Activated naive CD4-positive, alpha-beta T cell treated with anti-CD3 and anti-CD28 coated beads, Interleukin-2, amount 50 U/mL, for 24 hours (primary cell): Measurements from ENCODE around the gene PRKG1.

Experiments used
- H3K27ac Mint-ChIP-seq: one replicate; pipeline ENCODE4 v1.8.0; 2021; ENCODE audit warnings: mild to moderate bottlenecking, mixed read lengths
- H3K27me3 Mint-ChIP-seq: one replicate; pipeline ENCODE4 v1.8.0; 2021; ENCODE audit warnings: mixed read lengths
- H3K36me3 Mint-ChIP-seq: one replicate; pipeline ENCODE4 v1.8.0; 2021; ENCODE audit warnings: mixed read lengths
- H3K4me1 Mint-ChIP-seq: one replicate; pipeline ENCODE4 v1.8.0; 2021; ENCODE audit warnings: mixed read lengths
- H3K4me3 Mint-ChIP-seq: one replicate; pipeline ENCODE4 v1.8.0; 2021; ENCODE audit warnings: mild to moderate bottlenecking, mixed read lengths
- H3K9me3 Mint-ChIP-seq: one replicate; pipeline ENCODE4 v1.8.0; 2021; ENCODE audit warnings: mixed read lengths

PRKG1 gene

GRCh38 chr10:51606825-51607462 lies 532.7 kb downstream of the PRKG1 start:
- Mint-ChIP-seq H3K9me3 (no peaks in the 10 kb centered on the region), H3K27ac (no peak overlapping the region), H3K36me3 (no peaks in the 10 kb centered on the region), H3K4me1 (no peaks in the 10 kb centered on the region), H3K4me3 (no peak overlapping the region), H3K27me3 (no peaks in the 10 kb centered on the region)

DNA sequence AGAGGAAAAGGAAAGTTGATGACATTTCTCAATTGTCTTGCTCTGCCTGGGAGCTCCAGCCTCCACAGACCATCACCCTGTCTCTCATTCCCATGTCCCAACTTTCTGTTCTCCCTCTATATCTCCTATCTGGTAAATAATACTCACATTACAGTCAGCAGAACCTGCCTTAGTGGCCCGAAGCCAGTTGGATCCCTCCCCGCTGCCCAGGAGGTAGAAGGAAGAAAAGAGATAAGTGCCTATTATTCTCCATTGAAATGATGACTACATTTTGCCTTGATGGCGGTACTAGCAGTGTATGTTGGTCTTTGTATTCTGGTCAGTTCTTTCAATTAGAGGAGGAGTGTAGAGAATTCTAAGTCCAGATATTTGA lies 533.2 kb downstream of the PRKG1 start:
- Mint-ChIP-seq H3K9me3 (no peaks in the 10 kb centered on the region), H3K4me1 (no peaks in the 10 kb centered on the region), H3K27me3 (no peaks in the 10 kb centered on the region)

DNA sequence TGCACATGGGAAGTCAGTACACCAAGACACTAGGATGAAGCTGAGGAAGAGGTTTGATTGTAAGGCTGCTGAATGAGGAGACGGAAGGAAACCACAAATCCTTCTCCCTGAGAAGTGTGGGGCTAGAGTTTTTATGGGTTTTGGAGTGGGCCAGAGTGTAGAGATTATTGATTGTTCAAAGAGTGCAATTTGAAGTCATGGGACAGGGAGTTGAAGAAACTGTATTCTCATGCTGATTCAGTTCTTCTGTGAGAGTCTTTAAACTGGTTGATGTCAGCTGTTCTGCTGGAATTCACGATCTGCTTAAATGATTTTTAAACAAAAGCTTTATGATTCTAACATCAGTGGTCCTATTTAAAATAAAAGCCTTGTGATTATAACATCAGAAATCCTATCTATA lies 533.9 kb downstream of the PRKG1 start:
- Mint-ChIP-seq H3K36me3 (no peaks in the 10 kb centered on the region), H3K27ac (no peak overlapping the region), H3K4me3 (no peak overlapping the region), H3K4me1 (no peaks in the 10 kb centered on the region), H3K9me3 (no peaks in the 10 kb centered on the region), H3K27me3 (no peaks in the 10 kb centered on the region)

More for the DNA sequence above, 533.2 kb downstream of the PRKG1 start:
- H3K4me3 Mint-ChIP-seq = no peak overlapping the region
- no peaks in the 10 kb centered on the region for H3K36me3 Mint-ChIP-seq
- no peak overlapping the region for H3K27ac Mint-ChIP-seq

- H3K27ac Mint-ChIP-seq = no peak overlapping the region
- no peak overlapping the region for H3K4me3 Mint-ChIP-seq
- no peaks in the 10 kb centered on the region for H3K4me1 Mint-ChIP-seq
- peaks cover 12% of the 10 kb centered on the region for H3K9me3 Mint-ChIP-seq
- no peaks in the 10 kb centered on the region for H3K36me3 Mint-ChIP-seq
- H3K27me3 Mint-ChIP-seq = peaks cover 10% of the 10 kb centered on the region
Observed at GRCh38 chr10:51615764-51616298, 541.5 kb downstream of the PRKG1 start.

DNA sequence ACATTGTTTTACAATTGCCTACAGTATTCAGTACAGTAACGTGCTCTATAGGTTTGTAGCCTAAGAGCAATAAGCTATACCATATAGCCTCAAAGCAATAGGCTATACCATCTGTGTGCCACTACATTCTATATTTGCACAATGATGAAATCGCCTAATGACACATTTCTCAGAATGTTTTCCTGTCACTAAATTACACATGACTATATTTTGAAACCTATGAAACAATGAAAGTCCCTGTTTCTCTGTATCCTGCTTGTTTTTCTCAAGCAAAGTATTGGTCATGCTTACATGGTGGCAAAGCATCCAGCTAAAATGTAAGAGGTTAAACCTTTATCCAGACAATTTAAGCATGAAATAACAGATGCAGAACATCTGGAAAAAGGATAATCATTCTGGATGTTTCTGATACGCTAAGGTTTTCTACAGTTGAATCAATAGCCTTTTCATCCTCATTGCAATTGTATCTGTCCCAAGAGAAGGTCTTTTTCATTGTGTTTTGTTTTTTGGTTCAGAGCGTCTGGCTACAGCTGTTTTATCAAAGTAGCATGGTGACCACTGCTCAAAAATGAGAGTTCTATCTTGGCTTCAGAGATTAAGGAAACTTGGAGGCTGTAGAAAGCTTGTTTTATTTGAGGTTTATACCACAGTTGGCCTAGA lies 543.4 kb downstream of the PRKG1 start:
- peaks cover 10% of the 10 kb centered on the region for H3K27me3 Mint-ChIP-seq
- no peak overlapping the region for H3K4me3 Mint-ChIP-seq
- H3K9me3 Mint-ChIP-seq = peaks cover 12% of the 10 kb centered on the region
- no peaks in the 10 kb centered on the region for H3K36me3 Mint-ChIP-seq
- no peaks in the 10 kb centered on the region for H3K4me1 Mint-ChIP-seq
- no peak overlapping the region for H3K27ac Mint-ChIP-seq

GRCh38 chr10:51619365-51619764 lies 545.1 kb downstream of the PRKG1 start:
- peaks cover 8% of the 10 kb centered on the region for H3K9me3 Mint-ChIP-seq
- no peak overlapping the region for H3K4me3 Mint-ChIP-seq
- H3K27ac Mint-ChIP-seq = no peak overlapping the region
- H3K4me1 Mint-ChIP-seq = no peaks in the 10 kb centered on the region
- no peaks in the 10 kb centered on the region for H3K36me3 Mint-ChIP-seq
- peaks cover 10% of the 10 kb centered on the region for H3K27me3 Mint-ChIP-seq

GRCh38 chr10:51620131-51620530 lies 545.8 kb downstream of the PRKG1 start:
- Mint-ChIP-seq H3K4me1 (no peaks in the 10 kb centered on the region), H3K27me3 (peaks cover 10% of the 10 kb centered on the region), H3K4me3 (no peak overlapping the region), H3K27ac (no peak overlapping the region), H3K36me3 (no peaks in the 10 kb centered on the region), H3K9me3 (peaks cover 8% of the 10 kb centered on the region)

GRCh38 chr10:51624013-51624412 lies 549.7 kb downstream of the PRKG1 start:
- H3K36me3 Mint-ChIP-seq = no peaks in the 10 kb centered on the region
- H3K4me3 Mint-ChIP-seq = no peak overlapping the region
- no peaks in the 10 kb centered on the region for H3K4me1 Mint-ChIP-seq
- no peaks in the 10 kb centered on the region for H3K9me3 Mint-ChIP-seq
- H3K27ac Mint-ChIP-seq = no peak overlapping the region
- peaks cover 2% of the 10 kb centered on the region for H3K27me3 Mint-ChIP-seq

GRCh38 chr10:51629934-51630639 lies 555.8 kb downstream of the PRKG1 start:
- Mint-ChIP-seq H3K9me3 (no peaks in the 10 kb centered on the region), H3K27me3 (peaks cover 1% of the 10 kb centered on the region), H3K36me3 (no peaks in the 10 kb centered on the region), H3K4me1 (no peaks in the 10 kb centered on the region), H3K27ac (no peak overlapping the region), H3K4me3 (no peak overlapping the region)

DNA sequence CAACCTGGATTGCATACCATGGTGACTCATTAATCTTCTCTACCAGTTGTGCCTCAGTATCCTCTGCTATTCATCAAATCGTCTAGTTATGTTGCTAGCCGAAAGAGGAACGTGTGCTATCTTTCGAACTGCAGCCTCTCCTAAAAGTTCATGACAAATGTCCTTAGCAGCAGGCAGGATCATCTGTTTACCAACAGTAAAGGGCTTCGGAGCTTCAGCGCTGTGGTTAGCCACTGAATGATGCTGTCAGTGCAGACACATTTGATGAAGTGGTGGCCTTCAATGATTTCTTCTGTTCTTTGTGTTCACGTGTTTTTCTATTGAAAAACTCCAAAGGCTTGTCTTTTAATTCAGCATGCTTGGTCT lies 556.3 kb downstream of the PRKG1 start:
- Mint-ChIP-seq H3K4me3 (no peak overlapping the region), H3K27me3 (peaks cover 1% of the 10 kb centered on the region), H3K27ac (no peak overlapping the region), H3K9me3 (no peaks in the 10 kb centered on the region), H3K36me3 (no peaks in the 10 kb centered on the region), H3K4me1 (no peaks in the 10 kb centered on the region)

- H3K9me3 Mint-ChIP-seq = no peaks in the 10 kb centered on the region
Observed at GRCh38 chr10:51635436-51635835, 561.1 kb downstream of the PRKG1 start.

GRCh38 chr10:51638211-51638610 lies 563.9 kb downstream of the PRKG1 start:
- H3K4me3 Mint-ChIP-seq = no peak overlapping the region
- H3K27ac Mint-ChIP-seq = no peak overlapping the region
- no peaks in the 10 kb centered on the region for H3K36me3 Mint-ChIP-seq
- peaks cover 1% of the 10 kb centered on the region for H3K27me3 Mint-ChIP-seq
- H3K4me1 Mint-ChIP-seq = no peaks in the 10 kb centered on the region
- no peaks in the 10 kb centered on the region for H3K9me3 Mint-ChIP-seq

More at GRCh38 chr10:51635436-51635835, 561.1 kb downstream of the PRKG1 start:
- Mint-ChIP-seq H3K4me1 (no peaks in the 10 kb centered on the region), H3K4me3 (no peak overlapping the region), H3K27ac (no peak overlapping the region), H3K27me3 (peaks cover 1% of the 10 kb centered on the region), H3K36me3 (no peaks in the 10 kb centered on the region)

DNA sequence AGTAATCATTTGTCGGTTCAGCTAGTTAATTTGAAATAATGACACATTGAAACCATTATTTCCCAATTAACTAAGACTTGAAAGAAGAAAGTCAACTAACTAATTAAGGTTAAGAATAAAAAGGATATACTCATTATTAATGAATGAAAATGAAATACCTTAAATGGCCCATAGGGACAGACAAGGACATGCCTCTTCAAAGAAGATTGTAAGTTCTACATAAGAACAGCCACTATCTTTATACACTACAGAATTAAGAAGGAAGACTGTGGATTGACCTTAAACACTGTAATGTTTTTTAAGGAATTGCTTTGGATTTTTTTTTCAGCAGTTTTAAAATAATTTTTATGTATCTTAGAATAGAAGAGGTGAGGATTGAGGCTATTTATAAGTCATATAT lies 564.5 kb downstream of the PRKG1 start:
- Mint-ChIP-seq H3K36me3 (no peaks in the 10 kb centered on the region), H3K27ac (no peak overlapping the region), H3K4me1 (no peaks in the 10 kb centered on the region), H3K9me3 (no peaks in the 10 kb centered on the region), H3K27me3 (peaks cover 2% of the 10 kb centered on the region), H3K4me3 (no peak overlapping the region)

DNA sequence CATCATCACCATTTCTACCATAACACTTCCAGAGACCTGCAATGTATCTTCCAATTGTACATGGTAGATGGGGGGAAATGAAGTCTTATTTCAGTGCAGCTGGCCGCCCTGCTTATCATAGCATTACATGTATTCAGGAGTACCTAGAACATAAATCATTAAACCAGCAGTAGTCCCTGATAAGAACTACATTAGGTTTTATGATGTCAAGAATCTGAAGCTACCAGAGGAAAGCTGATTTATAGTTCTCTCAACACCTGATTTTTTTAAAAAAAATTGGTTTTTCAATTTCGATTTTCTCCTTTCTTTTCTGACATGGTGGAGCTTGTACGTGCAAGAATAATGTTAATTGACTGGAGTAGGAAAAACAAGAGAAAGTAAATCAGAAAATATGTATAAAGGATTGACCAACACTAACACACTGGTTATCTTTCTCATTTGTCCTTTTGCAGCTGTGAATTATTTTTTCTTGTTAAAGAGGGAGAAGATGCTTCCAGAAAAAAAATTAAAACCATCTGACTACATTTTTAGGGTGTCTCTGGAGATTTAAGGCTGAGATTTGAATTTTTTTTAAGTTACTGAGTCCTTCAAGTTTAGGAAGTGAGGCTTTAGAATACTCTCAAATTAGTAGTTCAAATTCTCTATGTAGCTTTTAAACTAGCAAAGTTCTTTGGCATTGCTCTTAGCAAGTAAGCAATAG lies 566.0 kb downstream of the PRKG1 start:
- H3K4me3 Mint-ChIP-seq = no peak overlapping the region
- no peaks in the 10 kb centered on the region for H3K9me3 Mint-ChIP-seq
- no peaks in the 10 kb centered on the region for H3K4me1 Mint-ChIP-seq
- H3K27me3 Mint-ChIP-seq = peaks cover 6% of the 10 kb centered on the region
- H3K36me3 Mint-ChIP-seq = no peaks in the 10 kb centered on the region
- H3K27ac Mint-ChIP-seq = no peak overlapping the region

DNA sequence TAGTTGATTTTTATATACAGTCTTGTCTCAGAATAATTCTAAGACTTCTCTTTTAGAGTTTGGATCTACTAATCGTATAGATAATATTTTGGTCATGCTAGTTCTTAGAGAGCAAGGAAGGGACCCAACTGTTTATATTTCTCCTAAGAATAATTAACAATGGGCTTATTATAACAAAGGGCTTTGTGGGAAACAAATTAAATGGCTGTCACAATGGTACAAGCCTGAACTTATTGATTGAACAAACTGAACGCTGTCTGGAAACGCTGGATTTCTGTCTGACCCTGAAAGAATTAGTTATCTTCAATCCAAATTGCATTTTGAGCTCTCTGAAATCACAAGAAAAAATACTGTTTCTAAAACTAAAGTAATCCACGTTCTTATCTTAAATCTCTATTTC lies 568.3 kb downstream of the PRKG1 start:
- Mint-ChIP-seq H3K9me3 (no peaks in the 10 kb centered on the region), H3K36me3 (no peaks in the 10 kb centered on the region), H3K27ac (no peak overlapping the region)

DNA sequence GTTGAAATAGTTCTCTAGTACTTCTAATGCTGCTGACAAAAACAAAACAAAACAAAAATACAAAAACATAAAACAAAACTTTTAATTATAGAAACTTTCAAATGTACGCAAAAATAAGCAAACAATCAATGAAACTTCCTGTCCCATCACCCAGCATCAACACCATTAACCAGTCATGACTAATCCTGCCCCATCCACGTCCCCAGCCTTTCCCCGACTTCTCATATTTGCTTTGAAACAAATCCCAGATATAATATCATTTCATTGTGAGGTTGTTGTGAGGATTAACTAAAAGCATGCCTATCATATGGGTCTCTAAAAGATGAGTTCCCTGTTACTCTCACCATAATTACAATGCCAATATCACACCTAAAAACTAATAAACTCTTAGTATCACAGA lies 569.4 kb downstream of the PRKG1 start:
- peaks cover 8% of the 10 kb centered on the region for H3K27me3 Mint-ChIP-seq
- no peaks in the 10 kb centered on the region for H3K36me3 Mint-ChIP-seq
- H3K9me3 Mint-ChIP-seq = no peaks in the 10 kb centered on the region
- no peak overlapping the region for H3K27ac Mint-ChIP-seq
- no peaks in the 10 kb centered on the region for H3K4me1 Mint-ChIP-seq
- H3K4me3 Mint-ChIP-seq = no peak overlapping the region

More for the DNA sequence above, 568.3 kb downstream of the PRKG1 start:
- Mint-ChIP-seq H3K4me3 (no peak overlapping the region), H3K27me3 (peaks cover 8% of the 10 kb centered on the region), H3K4me1 (no peaks in the 10 kb centered on the region)
